GM18858 (cell line): Measurements from ENCODE around the gene FBXW8.

Experiments
- ATAC-seq: cut with Tn5 transposase; IDR thresholded peaks from one replicate; pipeline ENCODE4 v1.9.1; 2021; ENCODE audit not compliant: unreplicated experiment

Gene FBXW8

GRCh38 chr12:116990971-116991966 is 80.5 kb downstream of the FBXW8 start:
- ATAC-seq: no peak

DNA sequence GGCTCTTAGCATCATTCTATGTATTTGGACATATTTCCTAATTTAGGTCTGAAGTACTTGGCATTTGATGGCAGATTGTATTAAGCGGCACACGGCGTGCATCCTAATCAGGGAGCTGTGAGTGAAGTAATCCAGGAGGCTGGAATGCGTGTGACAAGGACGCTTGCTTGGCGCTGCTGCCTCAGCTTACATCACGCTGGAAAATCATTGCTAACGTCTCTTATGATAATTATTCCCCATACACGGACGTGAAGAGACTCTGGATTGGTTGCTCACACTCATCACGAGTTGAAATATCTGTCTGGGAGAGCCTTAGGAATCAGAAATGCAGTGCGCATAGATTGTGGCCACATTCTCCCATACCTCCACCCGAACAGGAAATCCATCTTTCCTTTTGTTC is 85.3 kb downstream of the FBXW8 start:
- ATAC-seq: no peak

DNA sequence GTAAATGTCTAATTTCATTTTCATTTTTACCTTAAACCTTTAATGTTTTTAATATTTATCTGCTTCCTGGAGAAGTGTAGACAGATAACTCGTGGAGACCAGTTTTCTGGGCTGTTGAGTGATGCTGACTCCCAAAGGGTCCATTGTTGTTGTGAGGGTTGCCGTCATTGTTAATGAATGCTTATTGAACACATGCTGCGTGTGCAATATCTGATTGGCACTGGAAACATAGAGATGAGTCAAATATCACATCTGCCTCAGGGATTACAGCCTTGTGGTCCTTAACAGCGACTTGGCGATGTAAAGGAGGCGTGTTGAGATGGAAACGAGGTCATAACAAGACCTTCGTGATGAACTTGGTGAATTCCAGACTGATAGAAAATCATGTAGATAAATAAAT is 85.9 kb downstream of the FBXW8 start:
- ATAC-seq: no peak

GRCh38 chr12:116999066-116999465 is 88.3 kb downstream of the FBXW8 start:
- no peak for ATAC-seq

DNA sequence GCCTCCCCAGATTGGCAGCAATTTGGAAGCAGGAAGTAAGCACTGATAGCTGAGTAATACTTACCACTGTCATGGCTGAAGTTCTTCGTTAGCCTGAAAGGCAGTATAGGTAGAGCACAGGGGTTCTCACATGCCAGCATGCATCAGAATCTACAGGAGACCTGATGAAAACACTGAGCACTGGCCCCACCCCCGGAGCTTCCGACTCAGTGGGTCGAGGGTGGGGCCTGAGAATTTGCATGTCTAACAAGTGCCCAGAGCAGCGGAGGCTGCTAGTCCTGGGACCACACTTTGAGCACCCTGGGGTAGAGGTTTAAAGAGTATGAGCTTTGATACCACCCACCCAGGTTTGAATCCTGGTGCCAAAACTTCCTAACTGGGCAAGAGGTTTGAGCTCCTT is 89.6 kb downstream of the FBXW8 start:
- ATAC-seq: no peak

DNA sequence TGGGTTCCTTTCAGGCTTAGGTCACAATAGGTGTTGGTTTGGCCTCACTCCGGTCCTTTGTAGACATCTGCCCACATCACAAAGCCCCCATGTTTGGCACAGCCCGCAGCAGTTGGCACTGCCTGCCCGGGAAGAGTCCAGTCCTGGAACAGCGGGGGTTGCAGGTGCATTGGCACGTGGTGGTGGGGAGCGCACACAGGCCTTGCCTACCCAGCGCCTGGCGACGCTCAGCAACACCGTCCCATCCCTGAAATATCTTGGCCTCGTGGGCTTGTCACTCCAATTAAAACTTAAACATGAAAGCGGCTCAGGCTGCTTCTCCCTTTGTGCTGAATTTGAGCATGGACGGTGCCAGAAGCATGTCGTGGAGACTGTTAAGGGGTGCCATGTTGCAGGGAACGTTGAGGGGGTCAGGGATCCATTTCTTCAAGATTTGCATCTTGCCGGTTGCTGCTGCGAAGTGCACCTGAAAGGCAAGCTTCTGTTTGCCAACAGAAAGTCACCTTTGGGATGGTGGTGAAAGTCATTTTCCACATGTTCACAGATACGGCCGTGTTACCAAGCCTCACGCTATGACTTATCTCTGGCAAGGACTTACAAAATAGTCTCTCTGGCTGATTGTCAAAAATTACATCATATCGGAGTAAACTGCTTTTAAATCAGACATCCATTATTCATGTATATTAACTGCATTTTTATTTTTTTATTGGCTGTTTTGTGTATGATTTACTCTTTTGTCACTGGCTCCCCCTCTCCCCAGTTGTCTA is 91.5 kb downstream of the FBXW8 start:
- ATAC-seq: no peak

GRCh38 chr12:117003883-117004404 is 93.2 kb downstream of the FBXW8 start:
- ATAC-seq: no peak

GRCh38 chr12:117005417-117006046 is 94.8 kb downstream of the FBXW8 start:
- no peak for ATAC-seq

DNA sequence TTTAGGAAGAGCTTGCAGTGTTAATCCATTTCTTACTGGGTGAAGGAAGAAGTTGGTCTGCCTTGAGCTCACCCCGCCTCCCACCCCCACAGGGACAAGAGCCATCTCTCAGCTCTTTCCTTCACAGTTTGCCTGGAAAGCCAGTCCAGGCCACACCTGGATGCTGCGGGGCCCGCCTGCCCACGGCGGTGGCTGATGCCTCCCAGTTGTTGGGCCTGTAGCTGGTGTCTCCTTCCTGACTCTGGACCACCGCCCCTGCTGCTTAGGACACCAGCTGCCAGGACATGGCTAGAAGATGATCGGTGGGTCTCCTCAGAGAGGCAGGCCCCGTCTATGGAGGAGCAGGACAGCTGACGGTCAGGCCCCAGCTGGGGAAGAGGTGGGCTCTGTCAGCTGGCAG is 95.6 kb downstream of the FBXW8 start:
- no peak for ATAC-seq

DNA sequence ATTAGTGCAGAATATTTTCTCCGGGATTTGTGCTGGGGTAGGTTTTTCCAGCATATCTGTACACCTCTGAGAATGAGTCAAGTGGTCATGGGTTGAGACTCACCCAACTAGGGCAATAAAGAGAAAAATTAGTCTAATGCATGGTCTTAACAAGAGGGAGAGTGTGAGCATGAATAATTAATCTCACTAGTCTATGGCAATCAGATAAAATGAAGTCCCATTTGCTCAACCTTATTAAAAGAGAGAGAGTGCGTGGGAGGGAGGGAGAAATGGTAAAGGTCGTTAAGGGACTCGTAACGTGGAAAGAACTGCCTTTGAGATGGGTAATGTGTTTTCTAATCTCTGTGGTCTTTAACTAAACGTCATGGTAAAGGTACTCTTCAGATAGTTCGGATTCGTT is 96.8 kb downstream of the FBXW8 start:
- no peak for ATAC-seq

DNA sequence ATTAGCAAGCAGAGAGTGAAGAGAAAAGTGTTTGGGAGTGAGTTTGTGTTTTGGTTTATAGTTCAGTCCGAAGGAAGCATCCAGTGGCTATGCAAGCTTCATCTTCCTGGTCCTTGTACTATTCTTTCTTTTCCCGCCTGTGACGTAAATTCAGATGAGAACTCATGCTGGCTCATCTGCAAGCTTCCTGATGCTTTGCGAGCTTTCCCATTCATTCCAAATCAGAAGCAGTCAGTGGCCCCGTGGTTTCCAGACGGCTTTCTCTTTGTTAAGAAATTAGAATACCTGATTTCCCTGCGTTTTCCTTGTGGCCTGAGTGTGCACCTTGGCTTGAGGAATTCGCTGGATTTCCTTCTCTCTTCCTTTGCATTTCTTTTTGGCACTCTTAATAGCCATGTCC is 99.0 kb downstream of the FBXW8 start:
- no peak for ATAC-seq

DNA sequence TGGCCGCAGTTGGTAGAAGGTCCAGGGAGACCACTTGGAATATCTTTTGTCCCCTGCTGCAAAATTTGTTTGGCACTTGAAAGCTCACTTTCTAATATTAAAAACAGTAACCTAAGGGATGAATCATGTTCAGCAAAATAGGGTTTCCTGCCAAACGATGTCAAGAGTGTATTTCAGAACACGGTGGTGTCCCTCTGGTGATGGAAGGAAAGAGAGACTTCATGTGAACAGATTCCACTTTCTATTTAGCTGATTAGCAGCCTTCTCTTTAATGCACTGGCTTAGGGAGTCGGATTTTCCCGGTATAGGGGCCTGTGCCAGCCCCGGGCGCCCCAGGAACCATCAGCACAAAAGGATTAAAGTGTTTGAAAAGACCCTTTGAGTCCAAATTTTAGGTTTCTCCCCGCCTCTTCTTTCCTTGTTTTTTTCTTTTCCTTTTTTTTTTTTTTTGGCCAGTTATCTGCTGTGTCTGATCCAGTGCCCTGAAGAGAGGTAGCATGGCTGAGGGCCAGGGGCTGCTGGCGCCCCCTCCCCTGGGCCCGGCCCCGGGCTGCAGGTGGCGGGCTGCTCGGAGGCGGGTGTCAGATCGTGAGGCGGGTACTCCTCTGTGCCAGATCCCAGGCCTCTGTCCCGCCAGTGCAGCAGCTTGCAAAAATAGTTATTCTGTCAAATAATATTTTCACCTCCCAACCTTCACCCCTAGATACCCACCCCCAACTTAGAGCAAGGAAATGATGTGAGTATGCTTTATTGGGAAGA is 100.1 kb downstream of the FBXW8 start:
- no peak for ATAC-seq

- no peak for ATAC-seq
These were observed 101.4 kb downstream of the FBXW8 start for GRCh38 chr12:117011988-117012805.

GRCh38 chr12:117013726-117014125 is 103.0 kb downstream of the FBXW8 start:
- no peak for ATAC-seq

- no peak for ATAC-seq
These were observed 103.7 kb downstream of the FBXW8 start for GRCh38 chr12:117014342-117014887.

- no peak for ATAC-seq
These were observed 105.1 kb downstream of the FBXW8 start for GRCh38 chr12:117015811-117016210.

- no peak for ATAC-seq
These were observed 107.1 kb downstream of the FBXW8 start for GRCh38 chr12:117017807-117018206.

DNA sequence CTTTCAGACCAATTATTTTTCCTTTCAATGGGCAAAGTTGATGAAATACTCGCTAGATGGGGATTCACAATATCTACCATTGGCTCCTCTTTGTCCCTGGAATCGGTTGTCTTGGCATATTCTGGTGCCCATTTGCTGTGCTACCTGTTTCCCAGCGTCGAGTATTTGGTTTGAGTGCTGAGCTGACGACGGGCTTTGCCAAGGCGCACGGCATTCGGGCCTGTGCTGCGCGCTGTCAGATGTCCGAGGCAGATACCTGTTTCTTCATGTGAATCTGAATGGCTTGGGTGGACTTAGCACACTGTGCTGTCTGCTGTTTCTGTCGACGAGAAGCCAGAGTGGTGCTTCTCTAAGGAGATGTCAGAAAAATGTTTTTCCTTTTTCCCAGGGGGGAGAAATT is 107.5 kb downstream of the FBXW8 start:
- ATAC-seq: no peak

DNA sequence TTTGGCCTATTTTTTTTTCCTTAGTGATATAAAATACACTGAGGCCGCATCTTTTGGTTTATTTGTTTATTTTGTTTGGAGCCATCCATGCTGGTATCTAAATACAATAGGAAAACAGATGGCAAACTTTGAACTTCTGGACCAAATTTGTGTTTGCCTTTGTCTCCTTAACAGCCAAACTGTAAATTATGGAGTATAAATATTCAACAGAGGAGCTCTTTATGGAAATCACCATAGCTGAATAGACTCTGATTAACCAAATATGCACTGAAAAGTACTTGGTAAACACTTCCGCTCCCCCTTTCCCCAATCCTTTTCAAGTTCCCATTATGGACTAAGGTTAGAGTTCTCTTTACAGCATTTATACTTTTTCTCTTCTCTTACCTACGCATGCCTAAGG is 107.9 kb downstream of the FBXW8 start:
- no peak for ATAC-seq
